AG04450 (cell line): ENCODE measurements around the gene VIPR1. TPM values are rescaled to one million over a fixed set of nuclear protein-coding genes. Genes with fewer than 3 reads are reported as not detected.

Experiments
- CTCF ChIA-PET: fragments of 300-600, 350-600 bp; formaldehyde crosslinking; extraction: SDS; loops from one replicate; lab custom pipeline; 2022; ENCODE audit warnings: antibody characterized with exemption, inconsistent platforms; lab: Charles Lee
- POLR2A ChIA-PET: fragments of 350-600 bp; formaldehyde crosslinking; extraction: SDS; loops from one replicate; lab custom pipeline; 2021; ENCODE audit warnings: antibody characterized with exemption, inconsistent platforms; lab: Yijun Ruan, JAX
- DNase-seq: peaks from one replicate; pipeline ENCODE4 v3.0.0-alpha.2; 2011; ENCODE audit warnings: low read depth, low spot score
- H3K27ac ChIP-seq: one replicate; pipeline ENCODE4 v1.5.1; 2012; ENCODE audit warnings: low read depth, low read length, control low read depth
- H3K27me3 ChIP-seq: one replicate; pipeline ENCODE4 v1.6.0; 2012; ENCODE audit warnings: low read length; ENCODE audit not compliant: control insufficient read depth, insufficient read depth
- H3K4me3 ChIP-seq: 2 replicates; pipeline ENCODE4 v1.5.1; 2011; ENCODE audit warnings: mild to moderate bottlenecking, low read depth, low read length, control low read depth
- H3K9me3 ChIP-seq: 2 replicates; pipeline ENCODE4 v1.5.1; 2012; ENCODE audit warnings: low read length; ENCODE audit not compliant: control insufficient read depth, insufficient read depth
- polyA plus RNA-seq: library from polyadenylated mRNA; depleted of rRNA; stranded (reverse); fragments of >200 nt; gene quantifications from 2 replicates; pipeline ENCODE4 v1.2.3, GENCODE V29; 2011
- TF ChIP-seq, protein P1 (sequence below): IDR thresholded peaks from 2 replicates; pipeline ENCODE4 v1.5.1; 2011; ENCODE audit warnings: low read depth, low read length, control low read depth, inconsistent platforms

The VIPR1 gene
- polyA plus RNA-seq, 1 experiment: not detected

DNA sequence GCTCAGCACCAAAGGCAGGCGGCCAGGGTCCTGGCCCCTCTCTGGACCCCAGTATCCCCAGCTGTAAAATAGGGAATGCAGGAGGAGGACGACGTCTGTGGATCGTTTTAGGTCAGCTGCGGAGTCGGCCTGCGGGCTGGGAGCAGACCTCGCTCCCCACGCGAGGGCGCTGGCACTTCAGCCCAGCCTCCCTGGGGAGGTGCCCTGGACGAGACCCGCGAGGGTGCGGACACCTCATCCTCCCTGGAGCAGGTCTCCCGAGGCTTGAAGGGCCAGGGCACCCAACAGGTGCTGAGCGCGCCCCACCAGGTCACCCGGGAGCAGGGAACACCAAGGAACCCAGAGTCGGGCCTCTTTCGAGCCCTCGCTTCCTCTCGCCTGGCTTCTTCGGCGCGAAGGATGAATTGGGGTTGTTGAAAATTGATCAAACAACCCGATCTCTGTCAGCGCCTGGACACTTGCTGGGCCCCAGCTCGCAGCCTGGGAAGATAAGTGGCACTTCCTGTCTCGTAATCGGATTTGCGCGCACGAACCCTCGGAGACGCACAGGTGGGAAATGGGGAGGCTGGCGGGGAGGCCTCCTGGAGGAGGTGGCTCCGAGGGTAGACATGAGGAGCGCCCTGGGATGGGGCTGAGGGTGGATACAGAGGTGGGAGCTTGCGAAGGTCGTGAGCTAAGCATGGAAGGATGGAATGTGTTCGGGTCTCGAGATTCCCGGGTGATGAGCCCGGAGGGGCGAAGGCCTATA lies 588 bp upstream of the VIPR1 start:
- Histone ChIP-seq H3K9me3 (peaks cover 3% of the 10 kb centered on the region; the same call in 1 of the 2 replicates), H3K27me3 (peaks cover 58% of the 10 kb centered on the region), H3K4me3 (no peak overlapping the region), H3K27ac (no peak overlapping the region)
- POLR2A ChIA-PET: no interaction called here
- TF ChIP-seq, protein P1, sequence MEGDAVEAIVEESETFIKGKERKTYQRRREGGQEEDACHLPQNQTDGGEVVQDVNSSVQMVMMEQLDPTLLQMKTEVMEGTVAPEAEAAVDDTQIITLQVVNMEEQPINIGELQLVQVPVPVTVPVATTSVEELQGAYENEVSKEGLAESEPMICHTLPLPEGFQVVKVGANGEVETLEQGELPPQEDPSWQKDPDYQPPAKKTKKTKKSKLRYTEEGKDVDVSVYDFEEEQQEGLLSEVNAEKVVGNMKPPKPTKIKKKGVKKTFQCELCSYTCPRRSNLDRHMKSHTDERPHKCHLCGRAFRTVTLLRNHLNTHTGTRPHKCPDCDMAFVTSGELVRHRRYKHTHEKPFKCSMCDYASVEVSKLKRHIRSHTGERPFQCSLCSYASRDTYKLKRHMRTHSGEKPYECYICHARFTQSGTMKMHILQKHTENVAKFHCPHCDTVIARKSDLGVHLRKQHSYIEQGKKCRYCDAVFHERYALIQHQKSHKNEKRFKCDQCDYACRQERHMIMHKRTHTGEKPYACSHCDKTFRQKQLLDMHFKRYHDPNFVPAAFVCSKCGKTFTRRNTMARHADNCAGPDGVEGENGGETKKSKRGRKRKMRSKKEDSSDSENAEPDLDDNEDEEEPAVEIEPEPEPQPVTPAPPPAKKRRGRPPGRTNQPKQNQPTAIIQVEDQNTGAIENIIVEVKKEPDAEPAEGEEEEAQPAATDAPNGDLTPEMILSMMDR: peak; percentile 31
- CTCF ChIA-PET: interaction anchor here (1.4 kb wide), 1 partner anchor 46 kb away, joined by 3 read pairs; no protein-coding TSS in a partner anchor
- DNase-seq: no peak

DNA sequence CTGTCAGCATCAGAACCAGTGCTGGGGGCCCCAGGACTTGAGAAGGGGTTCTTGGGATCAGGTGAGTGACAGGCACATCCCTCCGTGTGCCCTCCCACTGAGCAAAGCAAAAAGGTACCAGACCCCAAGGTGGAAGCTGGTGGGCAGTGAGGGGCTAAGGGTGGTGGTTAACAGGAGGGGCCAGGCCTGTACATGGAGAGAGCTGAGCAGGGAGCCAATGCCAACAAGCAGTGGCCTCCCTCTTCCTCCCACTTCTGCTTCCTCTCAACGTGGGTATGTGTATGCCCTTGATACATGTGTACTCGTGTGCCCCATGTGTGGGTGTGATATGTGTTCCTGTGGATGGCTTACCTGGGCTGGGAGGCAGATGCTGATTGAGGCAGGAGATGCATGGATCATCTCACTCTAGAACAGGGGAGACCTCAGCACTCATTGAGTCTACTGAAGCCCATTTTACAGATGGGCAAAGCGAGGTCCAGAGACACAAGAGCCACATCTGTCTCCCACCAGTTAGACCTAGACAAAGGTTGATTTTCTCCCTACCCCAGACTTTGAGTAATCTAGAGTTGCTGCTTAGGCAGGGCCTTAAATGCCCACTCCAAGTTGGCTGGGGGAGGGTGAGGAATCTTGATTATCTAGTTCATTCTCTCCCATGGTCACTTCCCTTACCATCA lies 945 bp downstream of the VIPR1 start:
- Histone ChIP-seq H3K27ac (no peak overlapping the region), H3K4me3 (no peak overlapping the region), H3K27me3 (peaks cover 55% of the 10 kb centered on the region), H3K9me3 (peaks cover 3% of the 10 kb centered on the region; the same call in 1 of the 2 replicates)
- no peak for DNase-seq
- POLR2A ChIA-PET: no interaction called here
- TF ChIP-seq, protein P1: no peak
- CTCF ChIA-PET: no interaction called here

DNA sequence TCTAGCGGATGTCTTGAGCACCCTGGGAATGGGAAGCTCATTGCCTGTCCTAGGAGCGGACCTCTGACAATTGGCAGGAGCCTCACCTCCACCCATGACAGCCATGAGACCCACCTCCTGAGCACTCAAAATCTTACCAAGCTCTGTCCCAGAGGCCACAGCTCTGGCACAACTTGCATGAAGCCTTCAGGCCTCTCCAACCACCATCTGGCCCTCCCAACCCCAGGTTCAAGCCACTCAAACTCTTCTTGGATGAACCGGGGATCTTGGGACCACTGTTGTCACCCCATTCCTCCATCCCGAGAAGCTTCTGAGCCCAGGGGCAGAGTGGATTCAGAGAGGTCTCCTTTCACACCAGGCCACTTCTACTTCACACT lies 1.5 kb downstream of the VIPR1 start:
- H3K4me3 ChIP-seq: no peak overlapping the region
- H3K27ac ChIP-seq: no peak overlapping the region
- H3K27me3 ChIP-seq: peaks cover 56% of the 10 kb centered on the region
- H3K9me3 ChIP-seq: peaks cover 3% of the 10 kb centered on the region; the same call in 1 of the 2 replicates
- ChIA-PET CTCF (no interaction called here), POLR2A (no interaction called here)
- DNase-seq: no peak
- TF ChIP-seq, protein P1: no peak

DNA sequence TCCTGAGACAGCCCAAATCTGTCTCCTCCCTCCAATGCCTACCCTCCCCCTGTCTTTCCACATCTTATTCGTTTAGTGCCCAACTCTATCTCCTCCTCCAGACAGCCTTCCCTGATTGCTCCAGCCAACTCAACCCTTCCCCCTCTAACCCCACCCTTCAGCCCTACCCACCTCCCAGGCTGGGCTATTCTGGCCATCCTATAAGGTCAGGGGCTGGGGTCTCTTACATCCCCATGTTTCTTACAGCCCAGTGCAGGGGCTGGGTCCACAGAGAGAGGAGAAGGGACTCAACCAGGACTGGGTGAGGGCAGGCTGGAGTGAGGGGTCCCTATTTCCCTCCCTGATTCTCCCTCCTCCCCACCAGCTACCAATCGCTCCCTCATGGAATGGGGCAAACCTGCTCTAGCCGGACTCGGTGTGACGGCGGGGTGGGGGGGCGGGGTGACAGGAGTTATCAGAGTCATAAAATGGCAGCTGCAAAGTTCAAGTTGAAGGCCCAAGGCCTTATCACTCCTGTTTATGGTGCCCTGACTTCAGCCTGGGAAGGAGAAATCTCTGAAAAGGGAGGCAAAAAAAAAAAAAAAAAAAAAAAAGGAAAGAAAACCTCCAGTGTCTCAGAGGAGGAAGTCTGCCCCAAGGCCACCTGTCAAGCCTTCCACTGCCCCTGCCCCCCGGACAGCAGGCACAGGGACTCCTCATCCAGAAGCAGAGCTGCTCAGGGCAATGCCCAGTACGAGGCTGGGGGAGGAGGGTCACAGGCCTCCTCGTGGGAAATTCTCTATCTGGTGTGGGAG lies 2.1 kb downstream of the VIPR1 start:
- peaks cover 54% of the 10 kb centered on the region for H3K27me3 ChIP-seq
- ChIA-PET POLR2A (no interaction called here), CTCF (interaction anchor here (0.7 kb wide), 1 partner anchor 619 kb away, joined by 7 read pairs; no protein-coding TSS in a partner anchor)
- no peak overlapping the region for H3K27ac ChIP-seq
- DNase-seq: no peak
- TF ChIP-seq, protein P1: no peak
- no peak overlapping the region for H3K4me3 ChIP-seq
- peaks cover 3% of the 10 kb centered on the region; the same call in 1 of the 2 replicates for H3K9me3 ChIP-seq
